ENCODE measurements around the gene UBR7.

- no peak for TF ChIP-seq CTCF (IDR thresholded peaks at IDR 0.05)
- no peak for TF ChIP-seq POLR2A (IDR thresholded peaks at IDR 0.05)
Measured at GRCh38 chr14:93276031-93276716, 69.1 kb downstream of the UBR7 start.

All from tibial nerve (tissue), 3 donors.